ENCODE data around the gene LITAF.

- TF ChIP-seq POLR2A (IDR thresholded peaks at IDR 0.05) (no peak), CTCF (IDR thresholded peaks at IDR 0.05) (no peak)
Measured at GRCh38 chr16:11597235-11598095, 10.7 kb upstream of the LITAF start.
